Mucosa of rectum (tissue), 2 donors: ENCODE results near the gene DOCK1.

Source experiments
- H3K27ac ChIP-seq, 2 donors: one replicate each; pipeline ENCODE4 v1.7.0; 2013; ENCODE audit warnings: inconsistent platforms in 2 of 2, low read depth in 2 of 2, low read length in 2 of 2
- H3K27me3 ChIP-seq, 2 donors: one replicate each; pipeline ENCODE4 v1.7.0; 2013; ENCODE audit warnings: low read length in 2 of 2; ENCODE audit not compliant: control insufficient read depth in 2 of 2, insufficient read depth in 2 of 2
- H3K36me3 ChIP-seq, 2 donors: one replicate each; pipeline ENCODE4 v1.7.0; 2013; ENCODE audit warnings: low read length in 2 of 2; ENCODE audit not compliant: control insufficient read depth in 2 of 2, insufficient read depth in 2 of 2
- H3K4me1 ChIP-seq, 2 donors: one replicate each; pipeline ENCODE4 v1.7.0; 2013; ENCODE audit warnings: low read length in 2 of 2, mild to moderate bottlenecking in 1 of 2; ENCODE audit not compliant: control insufficient read depth in 2 of 2, insufficient read depth in 2 of 2
- H3K4me3 ChIP-seq, 2 donors: one replicate each; pipeline ENCODE4 v1.7.0; 2013; ENCODE audit warnings: low read length in 2 of 2
- H3K9ac ChIP-seq, 2 donors: one replicate each; pipeline ENCODE4 v1.7.0; 2013; ENCODE audit warnings: low read length in 2 of 2, low read depth in 1 of 2, mild to moderate bottlenecking in 1 of 2
- H3K9me3 ChIP-seq, 2 donors: one replicate each; pipeline ENCODE4 v1.7.0; 2013; ENCODE audit warnings: low read length in 2 of 2; ENCODE audit not compliant: control insufficient read depth in 2 of 2
- donor health status: healthy.
- donor health status: Normal muscosa, but diverticular disease.

The DOCK1 gene

GRCh38 chr10:127447197-127447596 lies 542.0 kb downstream of the DOCK1 start:
- H3K4me3 ChIP-seq = no peak overlapping the region
- H3K9ac ChIP-seq = no peak overlapping the region
- H3K27ac ChIP-seq = no peak overlapping the region
- H3K4me1 ChIP-seq = no peaks in the 10 kb centered on the region
- peaks cover 18 to 48% of the 10 kb centered on the region in 2 donors for H3K36me3 ChIP-seq
- H3K9me3 ChIP-seq = no peaks in the 10 kb centered on the region
- no peaks in the 10 kb centered on the region for H3K27me3 ChIP-seq

GRCh38 chr10:127449490-127449889 lies 544.3 kb downstream of the DOCK1 start:
- Histone ChIP-seq H3K27ac (no peak overlapping the region), H3K27me3 (no peaks in the 10 kb centered on the region), H3K9ac (no peak overlapping the region), H3K9me3 (no peaks in the 10 kb centered on the region), H3K4me3 (no peak overlapping the region), H3K36me3 (peaks cover 14 to 38% of the 10 kb centered on the region in 2 donors), H3K4me1 (no peaks in the 10 kb centered on the region)

- Histone ChIP-seq H3K27ac (no peak overlapping the region), H3K9me3 (no peaks in the 10 kb centered on the region), H3K27me3 (no peaks in the 10 kb centered on the region), H3K9ac (no peak overlapping the region), H3K36me3 (peaks cover 11 to 30% of the 10 kb centered on the region in 2 donors), H3K4me3 (no peak overlapping the region), H3K4me1 (no peaks in the 10 kb centered on the region)
These were observed 545.4 kb downstream of the DOCK1 start for GRCh38 chr10:127450644-127451043.

GRCh38 chr10:127451628-127452027 lies 546.4 kb downstream of the DOCK1 start:
- H3K9me3 ChIP-seq = no peaks in the 10 kb centered on the region
- no peak overlapping the region for H3K27ac ChIP-seq
- H3K4me1 ChIP-seq = no peaks in the 10 kb centered on the region
- H3K9ac ChIP-seq = no peak overlapping the region
- no peak overlapping the region for H3K4me3 ChIP-seq
- peaks cover 11 to 26% of the 10 kb centered on the region in 2 donors for H3K36me3 ChIP-seq
- no peaks in the 10 kb centered on the region for H3K27me3 ChIP-seq

GRCh38 chr10:127452568-127452967 lies 547.3 kb downstream of the DOCK1 start:
- no peak overlapping the region for H3K9ac ChIP-seq
- no peaks in the 10 kb centered on the region for H3K4me1 ChIP-seq
- no peaks in the 10 kb centered on the region for H3K27me3 ChIP-seq
- H3K4me3 ChIP-seq = no peak overlapping the region
- no peaks in the 10 kb centered on the region for H3K9me3 ChIP-seq
- no peak overlapping the region for H3K27ac ChIP-seq
- H3K36me3 ChIP-seq = peaks cover 8 to 17% of the 10 kb centered on the region in 2 donors

GRCh38 chr10:127453706-127454105 lies 548.5 kb downstream of the DOCK1 start:
- Histone ChIP-seq H3K9me3 (no peaks in the 10 kb centered on the region), H3K36me3 (peaks cover 8% of the 10 kb centered on the region in 2 donors), H3K4me1 (no peaks in the 10 kb centered on the region), H3K4me3 (no peak overlapping the region), H3K9ac (no peak overlapping the region), H3K27ac (no peak overlapping the region), H3K27me3 (no peaks in the 10 kb centered on the region)

GRCh38 chr10:127456122-127456521 lies 550.9 kb downstream of the DOCK1 start:
- Histone ChIP-seq H3K4me1 (no peaks in the 10 kb centered on the region), H3K4me3 (no peak overlapping the region), H3K9ac (no peak overlapping the region), H3K9me3 (peaks cover 0 to 3% of the 10 kb centered on the region in 2 donors), H3K27me3 (no peaks in the 10 kb centered on the region), H3K27ac (no peak overlapping the region), H3K36me3 (peaks cover 4 to 6% of the 10 kb centered on the region in 2 donors)

- Histone ChIP-seq H3K4me1 (no peaks in the 10 kb centered on the region), H3K27ac (no peak overlapping the region), H3K9ac (no peak overlapping the region), H3K36me3 (peaks cover 0 to 2% of the 10 kb centered on the region in 2 donors), H3K9me3 (peaks cover 0 to 3% of the 10 kb centered on the region in 2 donors), H3K27me3 (no peaks in the 10 kb centered on the region), H3K4me3 (no peak overlapping the region)
These were observed 553.0 kb downstream of the DOCK1 start for GRCh38 chr10:127458016-127458810.

GRCh38 chr10:127458829-127459228 lies 553.6 kb downstream of the DOCK1 start:
- Histone ChIP-seq H3K27me3 (no peaks in the 10 kb centered on the region), H3K9ac (no peak overlapping the region), H3K4me3 (no peak overlapping the region), H3K9me3 (peaks cover 0 to 3% of the 10 kb centered on the region in 2 donors), H3K4me1 (no peaks in the 10 kb centered on the region), H3K36me3 (peaks cover 0 to 2% of the 10 kb centered on the region in 2 donors), H3K27ac (no peak overlapping the region)

GRCh38 chr10:127459918-127460317 lies 554.7 kb downstream of the DOCK1 start:
- Histone ChIP-seq H3K36me3 (no peaks in the 10 kb centered on the region), H3K27me3 (no peaks in the 10 kb centered on the region), H3K9ac (no peak overlapping the region), H3K9me3 (peaks cover 0 to 3% of the 10 kb centered on the region in 2 donors), H3K4me1 (no peaks in the 10 kb centered on the region), H3K4me3 (no peak overlapping the region), H3K27ac (no peak overlapping the region)
